Chondrocyte (in vitro differentiated cells): ENCODE results near the gene FAM180A. TPM values are rescaled to one million over a fixed set of nuclear protein-coding genes. Genes with fewer than 3 reads are reported as not detected.

Experiments
- DNase-seq: peaks from one replicate; pipeline ENCODE4 v3.0.0; 2021; ENCODE audit warnings: mixed read lengths, low spot score
- H3K27ac Mint-ChIP-seq: one replicate; pipeline ENCODE4 v1.8.0; 2021; ENCODE audit warnings: mild to moderate bottlenecking, moderate library complexity, mixed read lengths; ENCODE audit not compliant: unreplicated experiment
- H3K27me3 Mint-ChIP-seq: 2 replicates; pipeline ENCODE4 v1.8.0; 2021; ENCODE audit warnings: low read depth, mixed read lengths
- H3K36me3 Mint-ChIP-seq: 2 replicates; pipeline ENCODE4 v1.8.0; 2021; ENCODE audit warnings: low read depth, mixed read lengths
- H3K4me1 Mint-ChIP-seq: 2 replicates; pipeline ENCODE4 v1.8.0; 2021; ENCODE audit warnings: low read depth, mild to moderate bottlenecking, mixed read lengths
- H3K4me3 Mint-ChIP-seq: one replicate; pipeline ENCODE4 v1.8.0; 2021; ENCODE audit warnings: mild to moderate bottlenecking, moderate library complexity, mixed read lengths; ENCODE audit not compliant: unreplicated experiment
- H3K9me3 Mint-ChIP-seq: 2 replicates; pipeline ENCODE4 v1.8.0; 2021; ENCODE audit warnings: low read depth, mixed read lengths
- CTCF ChIP-seq: fragments of 200-600 bp; sonication (generic); IDR thresholded peaks from 2 replicates; pipeline ENCODE4 v1.5.0; 2021; ENCODE audit warnings: antibody characterized with exemption, mild to moderate bottlenecking, moderate library complexity
- total RNA-seq: library from RNA; stranded (reverse); gene quantifications from 3 replicates; pipeline ENCODE4 v1.2.1, GENCODE V29; 2021

The FAM180A gene
- total RNA-seq, 1 donor from 2014 or later, result 0.27 TPM

DNA sequence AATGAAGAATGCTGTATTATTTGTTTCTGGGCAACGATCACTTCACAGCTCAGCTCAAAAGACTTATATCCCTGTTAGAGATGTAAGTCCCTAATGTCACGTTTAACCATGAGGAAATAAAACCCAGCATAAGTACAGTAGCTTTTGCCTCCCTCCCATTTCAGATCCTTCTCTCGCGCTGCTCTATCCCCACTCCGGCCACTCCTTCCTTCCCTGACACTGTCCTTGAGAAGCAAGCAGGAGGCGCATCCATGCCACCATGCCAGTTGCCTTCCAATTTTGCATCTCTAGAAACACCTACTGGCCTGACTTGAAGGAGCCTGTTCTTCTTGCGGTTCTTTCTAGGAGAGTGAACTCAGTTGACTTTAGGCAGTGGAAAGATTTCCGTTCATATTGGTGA is 1.2 kb downstream of the FAM180A start:
- Mint-ChIP-seq H3K9me3 (no peaks in the 10 kb centered on the region), H3K27ac (no peak overlapping the region), H3K36me3 (no peaks in the 10 kb centered on the region), H3K27me3 (no peaks in the 10 kb centered on the region), H3K4me1 (peaks cover 38% of the 10 kb centered on the region), H3K4me3 (no peak overlapping the region)
- no peak for TF ChIP-seq CTCF
- no peak for DNase-seq

GRCh38 chr7:135745703-135746312 is 2.8 kb downstream of the FAM180A start:
- no peak for DNase-seq
- Mint-ChIP-seq H3K9me3 (no peaks in the 10 kb centered on the region), H3K36me3 (no peaks in the 10 kb centered on the region), H3K27ac (peak overlapping the region; percentile 87), H3K27me3 (no peaks in the 10 kb centered on the region), H3K4me1 (peaks cover 38% of the 10 kb centered on the region), H3K4me3 (no peak overlapping the region)
- TF ChIP-seq CTCF, result no peak

DNA sequence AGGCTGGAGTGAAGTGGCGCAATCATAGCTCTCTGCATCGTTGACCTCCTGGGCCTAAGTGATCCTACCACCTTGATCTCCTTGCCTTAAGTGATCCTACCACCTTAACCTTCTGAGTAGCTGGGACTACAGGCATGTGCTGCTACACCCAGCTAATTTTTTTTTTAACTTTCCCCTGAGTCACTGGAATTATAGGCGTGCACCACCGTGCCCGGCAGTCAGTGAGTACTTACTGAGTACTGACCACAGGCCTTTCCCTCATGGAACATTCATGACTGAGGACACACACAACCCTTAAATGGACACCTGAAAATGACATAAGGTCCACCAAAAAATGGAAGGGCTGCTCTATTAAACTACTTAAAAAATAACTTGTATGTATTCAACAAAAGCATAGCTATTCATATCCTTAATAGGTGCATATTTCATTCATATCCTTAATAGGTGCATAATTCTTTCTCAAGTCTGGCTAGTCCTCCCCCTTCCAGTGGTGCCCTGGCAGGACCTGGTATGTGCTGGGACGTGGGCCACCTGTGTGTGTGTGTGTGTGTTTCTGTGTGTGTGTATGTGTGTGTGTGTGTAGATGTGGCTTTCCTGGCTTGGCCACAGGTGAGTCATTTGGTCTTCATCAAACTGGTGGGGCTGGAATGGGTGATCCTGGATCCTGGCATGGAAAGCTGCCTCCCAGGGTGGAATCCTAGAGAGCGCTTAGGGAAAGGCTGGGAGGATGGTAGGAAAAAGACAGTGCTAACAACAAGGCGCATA is 3.5 kb downstream of the FAM180A start:
- Mint-ChIP-seq H3K4me3 (no peak overlapping the region), H3K27ac (peak overlapping the region; percentile 87), H3K27me3 (no peaks in the 10 kb centered on the region), H3K36me3 (no peaks in the 10 kb centered on the region), H3K4me1 (peaks cover 38% of the 10 kb centered on the region), H3K9me3 (no peaks in the 10 kb centered on the region)
- no peak for TF ChIP-seq CTCF
- DNase-seq, result no peak

- no peaks in the 10 kb centered on the region for H3K36me3 Mint-ChIP-seq
- no peak for TF ChIP-seq CTCF
- H3K9me3 Mint-ChIP-seq, result no peaks in the 10 kb centered on the region
- no peaks in the 10 kb centered on the region for H3K27me3 Mint-ChIP-seq
- no peak for DNase-seq
- H3K4me3 Mint-ChIP-seq, result no peak overlapping the region
- peak overlapping the region; percentile 80 for H3K27ac Mint-ChIP-seq
- peaks cover 37% of the 10 kb centered on the region for H3K4me1 Mint-ChIP-seq
These were observed 4.5 kb downstream of the FAM180A start for GRCh38 chr7:135743907-135744731.

DNA sequence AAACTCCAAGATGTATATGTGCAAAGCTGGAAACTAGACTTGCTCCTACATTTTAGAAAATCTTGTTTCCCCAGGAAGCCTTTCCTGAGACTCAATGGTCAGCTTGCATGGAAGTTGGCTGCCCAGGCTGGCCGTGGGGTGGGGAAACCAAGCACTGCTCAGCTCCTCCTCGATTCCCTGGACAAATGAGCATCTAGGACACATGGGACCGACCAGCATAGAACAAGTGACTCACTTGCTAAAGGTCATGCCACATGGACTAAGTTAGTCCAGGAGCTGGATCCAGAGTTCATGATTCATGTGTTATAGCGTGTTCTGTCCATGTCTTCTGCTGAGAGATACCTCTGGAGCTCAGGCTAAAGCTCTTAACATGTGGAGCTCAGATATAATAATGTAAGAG is 6.2 kb downstream of the FAM180A start:
- Mint-ChIP-seq H3K27ac (no peak overlapping the region), H3K4me3 (no peak overlapping the region), H3K9me3 (no peaks in the 10 kb centered on the region), H3K36me3 (no peaks in the 10 kb centered on the region), H3K27me3 (no peaks in the 10 kb centered on the region), H3K4me1 (peaks cover 28% of the 10 kb centered on the region)
- DNase-seq, result no peak
- TF ChIP-seq CTCF, result no peak
